CD4-positive, alpha-beta T cell treated with Interleukin-2 at 100 ng/mL for 4 hours (primary cell): Measurements from ENCODE around the gene MYO7B.

Source experiments
- DNase-seq: peaks from one replicate; pipeline ENCODE4 v3.0.0-alpha.2; 2020; ENCODE audit warnings: low spot score

MYO7B gene

DNA sequence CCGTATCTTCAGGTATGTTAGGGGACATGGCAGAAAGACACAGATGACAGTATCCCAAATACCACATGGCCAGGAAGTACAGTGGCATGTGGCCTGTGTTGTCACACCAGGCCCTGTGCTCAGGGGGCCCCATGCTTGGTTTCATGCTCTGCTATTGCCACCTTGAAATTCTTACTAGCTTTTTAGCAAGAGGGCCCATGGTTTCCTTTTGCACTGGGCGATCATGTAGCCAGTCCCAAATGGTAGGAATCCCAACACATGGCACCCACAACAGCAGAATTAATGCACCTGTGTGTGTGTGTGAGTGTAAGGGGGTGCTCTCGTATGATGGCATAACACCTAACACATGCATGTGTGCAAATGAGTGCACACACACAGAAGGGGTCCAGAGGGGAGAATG lies 39.2 kb downstream of the MYO7B start:
- no peak for DNase-seq

DNA sequence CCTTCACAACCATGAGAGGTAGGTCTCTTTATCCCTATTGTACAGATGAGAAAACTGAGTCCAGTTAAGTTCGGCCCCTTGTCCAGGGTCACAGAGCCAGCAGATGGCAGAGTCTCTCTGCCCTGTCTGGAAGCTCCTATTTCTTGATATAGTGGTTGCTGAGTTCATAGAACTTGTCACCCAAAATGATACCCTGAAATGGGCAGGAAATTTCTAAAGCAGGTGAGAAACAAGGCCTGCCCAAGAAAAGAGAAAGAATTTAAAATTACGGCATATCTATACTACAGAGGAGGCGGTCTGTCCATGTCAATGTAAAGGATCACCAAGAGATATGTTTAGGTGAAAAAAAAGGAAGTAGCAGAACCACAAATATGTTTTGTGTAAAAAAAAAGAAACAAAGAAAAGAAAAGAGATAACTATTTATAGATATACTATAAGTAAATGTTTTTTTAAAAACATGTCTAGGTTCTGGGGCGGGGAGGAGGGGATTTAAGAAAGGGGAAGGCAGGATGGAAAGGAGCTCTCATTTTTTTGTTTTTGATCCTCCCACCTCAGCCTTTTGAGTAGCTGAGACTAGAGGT lies 39.8 kb downstream of the MYO7B start:
- no peak for DNase-seq

GRCh38 chr2:127575941-127576432 lies 40.5 kb downstream of the MYO7B start:
- no peak for DNase-seq

DNA sequence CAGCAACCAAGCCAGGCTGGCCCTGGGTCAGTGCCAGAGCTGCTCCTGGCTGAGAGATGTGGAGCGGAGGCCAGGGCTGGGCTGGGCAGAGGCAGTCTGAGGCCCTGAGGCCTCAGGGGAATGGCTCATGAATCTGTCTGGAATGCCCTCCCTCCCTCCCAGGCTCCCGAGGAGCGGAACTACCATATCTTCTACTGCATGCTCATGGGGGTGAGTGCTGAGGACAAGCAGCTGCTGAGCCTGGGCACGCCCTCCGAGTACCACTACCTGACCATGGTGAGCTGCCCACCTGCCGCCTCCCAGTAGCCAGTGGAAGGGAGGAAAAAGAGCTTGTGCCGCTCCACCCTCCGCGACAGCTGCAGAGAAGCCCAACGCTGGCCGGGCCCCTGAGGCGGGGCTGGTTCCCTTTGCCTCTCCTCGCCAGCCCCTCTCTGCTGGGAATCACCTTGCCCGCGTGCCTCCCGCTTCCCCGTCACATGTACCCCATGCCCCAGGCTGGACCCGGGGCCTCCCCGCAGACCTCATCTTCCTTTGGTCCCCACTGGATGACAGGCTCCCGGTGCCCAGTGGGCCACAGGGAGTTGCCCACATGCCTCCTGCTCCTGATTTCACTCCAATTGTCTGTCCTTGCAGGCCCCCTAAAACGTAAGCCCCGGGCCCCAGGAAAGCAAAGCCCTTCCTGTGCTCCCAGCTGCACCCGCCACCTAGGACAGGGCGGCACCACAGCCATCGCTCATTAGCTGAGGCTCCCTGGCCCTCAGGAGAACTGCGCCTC lies 41.1 kb downstream of the MYO7B start:
- DNase-seq, result no peak

DNA sequence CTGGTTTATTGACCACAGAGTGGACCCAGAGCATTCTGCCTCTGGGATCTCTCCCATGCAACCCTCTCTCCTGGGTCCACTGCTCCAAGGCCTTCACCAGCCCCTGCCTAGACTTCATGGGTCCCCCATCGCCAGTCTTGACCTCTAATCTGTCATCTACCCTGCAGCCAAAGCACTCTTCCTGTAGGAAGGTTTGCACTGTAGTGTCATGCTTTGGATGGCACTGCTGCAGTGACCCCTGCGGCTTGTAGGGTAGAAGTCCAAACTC lies 41.7 kb downstream of the MYO7B start:
- DNase-seq, result no peak

- no peak for DNase-seq
Observed at GRCh38 chr2:127577503-127577902, 42.0 kb downstream of the MYO7B start.

DNA sequence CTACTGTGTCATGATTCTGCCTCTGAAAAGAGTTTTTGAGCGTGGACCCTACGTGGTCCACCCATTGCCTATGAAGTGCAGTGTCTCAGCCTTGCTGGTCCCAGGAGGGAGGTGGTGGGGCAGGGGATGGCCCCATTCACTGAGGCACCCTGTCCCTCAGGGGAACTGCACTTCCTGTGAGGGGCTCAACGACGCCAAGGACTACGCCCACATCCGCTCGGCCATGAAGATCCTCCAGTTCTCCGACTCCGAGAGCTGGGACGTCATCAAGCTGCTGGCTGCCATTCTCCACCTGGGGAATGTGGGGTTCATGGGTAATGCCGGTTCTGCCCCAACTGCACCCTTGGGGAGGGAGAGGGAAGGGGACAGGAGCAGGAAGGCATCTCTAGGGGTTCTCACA lies 42.5 kb downstream of the MYO7B start:
- no peak for DNase-seq

DNA sequence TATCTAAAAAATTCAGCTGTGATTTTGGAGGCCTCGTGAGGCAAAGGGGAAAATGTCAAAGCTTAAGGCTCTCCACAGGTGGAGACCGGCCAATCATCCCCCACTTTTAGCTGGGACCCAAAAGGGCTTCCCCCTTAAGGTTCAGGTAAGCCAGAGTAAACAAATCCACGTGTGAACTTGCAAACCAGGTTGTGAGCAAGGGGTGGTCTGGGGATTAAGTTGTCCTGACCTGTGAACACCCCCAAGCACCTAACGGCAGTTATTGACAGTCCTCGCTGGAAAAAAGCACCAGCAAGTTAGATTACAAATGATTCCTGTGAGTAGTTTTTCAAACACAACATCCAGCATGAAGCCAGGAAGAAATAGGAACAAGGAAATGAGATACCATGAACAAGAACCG lies 42.9 kb downstream of the MYO7B start:
- DNase-seq, result no peak

GRCh38 chr2:127579231-127579630 lies 43.7 kb downstream of the MYO7B start:
- DNase-seq, result no peak

GRCh38 chr2:127580167-127581049 lies 44.9 kb downstream of the MYO7B start:
- no peak for DNase-seq

GRCh38 chr2:127581050-127581345 lies 45.5 kb downstream of the MYO7B start:
- no peak for DNase-seq

- DNase-seq, result no peak
Observed at GRCh38 chr2:127581516-127582490, 46.3 kb downstream of the MYO7B start.

GRCh38 chr2:127582863-127583861 lies 47.7 kb downstream of the MYO7B start:
- DNase-seq, result no peak

GRCh38 chr2:127584047-127584446 lies 48.6 kb downstream of the MYO7B start:
- DNase-seq, result no peak

DNA sequence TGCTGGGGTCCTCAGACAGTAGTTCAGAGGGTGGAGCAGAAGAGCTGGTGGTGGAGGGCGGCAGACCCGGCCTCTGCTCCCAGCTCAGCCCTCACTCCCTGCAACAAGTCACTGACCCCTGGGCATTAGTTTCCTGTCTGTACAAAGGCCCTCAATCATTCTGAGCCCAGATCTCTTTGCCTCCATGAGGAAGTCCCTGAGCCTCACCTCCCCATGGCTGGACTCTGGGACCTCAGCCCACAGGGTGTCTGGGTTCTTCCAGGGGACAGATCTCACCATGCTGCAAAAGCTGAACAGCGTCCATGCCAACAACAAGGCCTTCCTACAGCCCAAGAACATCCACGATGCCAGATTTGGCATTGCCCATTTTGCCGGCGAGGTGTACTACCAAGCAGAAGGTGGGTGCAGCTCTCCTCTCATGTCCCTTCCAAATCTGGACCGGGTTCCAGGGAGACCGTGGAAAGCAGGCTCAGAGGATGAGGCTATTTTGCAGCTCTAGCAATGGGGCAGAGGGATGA lies 49.1 kb downstream of the MYO7B start:
- no peak for DNase-seq

GRCh38 chr2:127585270-127585807 lies 49.9 kb downstream of the MYO7B start:
- no peak for DNase-seq

- no peak for DNase-seq
Observed at GRCh38 chr2:127586136-127586535, 50.7 kb downstream of the MYO7B start.

DNA sequence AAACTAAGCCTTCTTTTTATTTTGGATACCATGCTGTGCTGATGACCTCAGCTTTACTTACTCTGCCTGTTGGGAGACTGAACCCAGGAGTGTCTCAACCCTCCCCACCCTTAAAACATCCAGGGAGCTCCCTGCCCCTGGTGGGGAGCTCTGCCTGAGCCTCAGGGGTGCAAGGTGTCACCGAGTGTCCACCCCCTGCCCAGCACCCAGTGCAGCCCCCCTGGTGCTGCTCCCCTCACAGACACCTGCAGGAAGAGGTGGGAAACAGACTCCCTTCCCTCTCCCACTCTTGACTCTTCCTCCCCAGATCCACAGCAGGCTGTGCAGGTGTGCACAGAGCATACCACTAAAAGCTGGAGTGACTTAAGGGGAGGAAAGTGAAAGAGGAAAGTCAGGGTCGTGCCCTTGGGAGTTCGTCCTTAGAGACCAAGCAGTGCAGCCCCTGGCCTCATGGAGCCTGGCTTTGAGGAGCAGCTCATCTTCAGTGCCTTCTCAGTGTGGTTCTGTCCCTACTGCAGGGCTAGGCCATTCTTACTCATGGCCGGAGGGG lies 51.3 kb downstream of the MYO7B start:
- DNase-seq, result no peak

GRCh38 chr2:127588241-127588640 lies 52.8 kb downstream of the MYO7B start:
- no peak for DNase-seq

- DNase-seq, result no peak
Observed at GRCh38 chr2:127589358-127589757, 53.9 kb downstream of the MYO7B start.
